ENCODE measurements around the gene TRAPPC6A. TPM values are rescaled to one million over a fixed set of nuclear protein-coding genes. Genes with fewer than 3 reads are reported as not detected.

Gene TRAPPC6A
- polyA plus RNA-seq, 1 donor from 2014 or later, result 158 TPM

DNA sequence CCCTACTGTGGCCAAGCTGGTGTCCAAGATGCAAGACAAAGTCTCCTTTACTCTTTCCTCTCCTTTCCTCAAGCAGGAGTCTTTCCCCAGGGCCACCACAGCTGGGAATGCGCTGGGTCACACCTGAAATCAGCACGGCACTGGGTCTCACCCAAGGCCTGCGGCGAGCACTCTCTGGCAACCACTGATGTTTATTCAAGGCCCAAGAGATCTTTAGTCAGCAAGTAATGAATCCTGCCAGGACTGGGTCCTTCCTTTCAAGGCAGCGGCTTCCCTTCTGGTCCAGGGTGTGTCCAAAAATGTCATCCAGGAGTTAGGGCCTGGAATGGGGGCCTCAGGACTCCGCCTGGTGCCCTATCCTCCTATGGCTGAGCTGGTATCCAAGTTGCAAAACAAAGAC, 24.6 kb upstream of the TRAPPC6A start:
- Mint-ChIP-seq H3K27ac (peak overlapping the region in 1 of 3 donors; percentile 63), H3K4me1 (peaks cover 0 to 2% (median 0%) of the 10 kb centered on the region in 3 donors), H3K4me3 (no peak overlapping the region), H3K9me3 (peaks cover 4 to 6% (median 5%) of the 10 kb centered on the region in 3 donors), H3K36me3 (no peaks in the 10 kb centered on the region), H3K27me3 (peaks cover 5% of the 10 kb centered on the region)

DNA sequence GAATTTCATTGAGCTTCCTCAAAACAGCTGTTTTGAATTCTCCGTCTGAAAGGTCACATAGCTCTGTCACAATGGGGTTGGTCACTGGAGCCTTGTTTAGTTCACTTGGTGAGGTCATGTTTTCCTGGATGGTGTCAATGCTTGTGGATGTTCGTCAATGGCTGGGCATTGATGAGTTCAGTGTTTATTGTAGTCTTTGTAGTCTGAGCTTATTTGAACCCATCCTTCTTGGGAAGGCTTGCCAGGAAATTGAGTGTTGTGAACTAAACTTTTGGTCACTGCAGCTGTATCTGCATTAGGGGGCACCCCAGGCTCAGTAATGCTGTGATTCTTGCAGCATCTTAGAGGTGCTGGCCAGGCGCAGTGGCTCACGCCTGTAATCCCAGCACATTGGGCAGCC, 22.5 kb upstream of the TRAPPC6A start:
- Mint-ChIP-seq H3K9me3 (peaks cover 4 to 6% (median 5%) of the 10 kb centered on the region in 3 donors), H3K4me1 (peaks cover 0 to 2% (median 0%) of the 10 kb centered on the region in 3 donors), H3K4me3 (peak overlapping the region in 1 of 4 donors; percentile 2), H3K36me3 (peaks cover 3% of the 10 kb centered on the region), H3K27me3 (peaks cover 5% of the 10 kb centered on the region), H3K27ac (no peak overlapping the region)

DNA sequence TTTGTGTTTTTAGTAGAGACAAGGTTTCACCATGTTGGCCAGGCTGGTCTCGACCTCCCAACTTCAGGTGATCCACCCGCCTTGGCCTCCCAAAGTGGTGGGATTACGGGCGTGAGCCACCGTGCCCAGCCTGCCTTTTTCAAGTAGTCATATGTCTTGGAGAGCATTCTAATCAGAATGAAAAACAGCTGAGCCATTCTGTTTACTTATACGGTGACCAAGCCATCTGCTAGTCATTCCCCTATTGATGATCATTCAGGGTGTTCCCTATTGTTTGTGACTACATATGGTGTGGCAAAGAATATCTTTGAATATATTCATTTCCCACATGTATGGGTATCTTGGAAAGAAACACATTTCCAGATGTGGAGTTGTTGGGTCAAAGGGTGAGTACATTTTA, 17.7 kb upstream of the TRAPPC6A start:
- Mint-ChIP-seq H3K27me3 (peaks cover 2% of the 10 kb centered on the region), H3K9me3 (no peaks in the 10 kb centered on the region), H3K4me1 (peaks cover 0 to 2% (median 0%) of the 10 kb centered on the region in 3 donors), H3K36me3 (peaks cover 3% of the 10 kb centered on the region), H3K27ac (no peak overlapping the region), H3K4me3 (no peak overlapping the region)

DNA sequence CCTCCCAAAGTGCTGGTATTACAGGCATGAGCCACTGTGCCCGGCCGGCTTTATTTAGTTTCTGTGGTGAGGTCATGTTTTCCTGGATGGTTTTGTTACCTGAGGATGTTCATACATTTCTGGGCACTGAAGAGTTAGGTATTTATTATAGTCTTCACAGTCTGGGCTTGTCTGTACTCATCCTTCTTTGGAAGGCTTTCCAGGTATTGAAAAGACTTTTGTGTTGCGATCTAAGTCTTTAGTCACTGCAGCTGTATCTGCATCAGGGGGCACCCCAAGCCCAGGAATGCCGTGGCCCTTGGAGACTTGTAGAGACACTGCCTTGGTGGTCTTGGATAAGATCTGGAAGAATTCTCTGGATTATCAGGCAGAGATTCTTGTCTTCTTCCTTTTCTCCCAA, 13.3 kb upstream of the TRAPPC6A start:
- Mint-ChIP-seq H3K4me3 (peak overlapping the region in 1 of 4 donors; percentile 1), H3K27ac (no peak overlapping the region), H3K9me3 (peaks cover 0 to 7% (median 2%) of the 10 kb centered on the region in 3 donors)

DNA sequence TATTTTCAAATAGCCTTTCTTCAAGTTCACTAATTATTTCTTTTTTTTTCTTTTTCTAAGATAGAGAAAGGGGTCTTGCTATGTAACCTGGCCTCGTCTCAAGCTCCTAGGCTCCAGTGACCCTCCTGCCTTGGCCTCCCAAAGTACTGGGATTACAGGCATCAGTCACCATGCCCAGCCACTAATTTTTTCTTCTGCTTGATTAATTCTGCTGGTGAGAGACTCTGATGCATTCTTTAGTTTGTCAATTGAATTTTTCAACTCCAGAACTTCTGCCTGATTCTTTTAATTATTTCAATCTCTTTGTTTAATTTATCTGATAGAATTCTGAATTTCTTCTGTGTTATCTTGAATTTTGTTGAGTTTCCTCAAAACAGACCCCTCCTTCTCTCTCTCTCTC, 11.9 kb upstream of the TRAPPC6A start:
- Mint-ChIP-seq H3K27ac (peak overlapping the region in 1 of 3 donors; percentile 56), H3K4me3 (no peak overlapping the region), H3K36me3 (peaks cover 1% of the 10 kb centered on the region), H3K9me3 (peaks cover 0 to 7% (median 2%) of the 10 kb centered on the region in 3 donors), H3K4me1 (peaks cover 0 to 9% (median 6%) of the 10 kb centered on the region in 3 donors), H3K27me3 (no peaks in the 10 kb centered on the region)

More for the DNA sequence above, 13.3 kb upstream of the TRAPPC6A start:
- H3K4me1 Mint-ChIP-seq, result peaks cover 0 to 7% (median 5%) of the 10 kb centered on the region in 3 donors
- H3K36me3 Mint-ChIP-seq, result peaks cover 3% of the 10 kb centered on the region
- H3K27me3 Mint-ChIP-seq, result no peaks in the 10 kb centered on the region

DNA sequence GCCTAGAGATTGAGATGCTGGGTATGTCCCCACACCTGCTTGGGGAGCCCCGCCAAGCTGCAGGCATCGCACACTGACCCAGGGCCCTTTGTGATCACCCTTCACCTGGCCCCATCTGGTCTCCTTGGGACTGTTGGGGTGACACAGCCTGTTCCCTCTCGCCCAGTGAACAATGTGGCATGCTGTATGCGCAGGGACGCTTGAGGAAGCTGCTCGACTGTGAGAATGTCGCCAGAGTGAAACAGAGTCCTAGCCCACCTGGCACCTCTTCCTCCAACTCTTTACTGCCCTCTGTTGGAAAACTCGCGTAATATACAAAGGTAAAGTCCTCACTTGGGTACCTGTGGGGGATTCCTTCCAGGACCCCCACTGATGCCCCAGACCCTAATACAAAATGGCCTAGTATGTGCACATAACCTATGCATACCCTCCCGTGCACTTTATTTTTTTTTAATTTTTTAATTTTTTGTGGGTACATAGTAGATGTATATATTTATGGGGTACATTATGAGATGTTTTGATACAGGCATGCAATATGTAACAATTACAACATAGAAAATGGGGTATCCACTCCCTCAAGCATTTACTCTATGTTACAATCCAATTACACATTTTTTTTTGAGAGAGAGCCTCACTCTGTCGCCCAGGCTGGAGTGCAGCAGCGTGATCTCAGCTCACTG, 9.5 kb upstream of the TRAPPC6A start:
- no peak overlapping the region for H3K27ac Mint-ChIP-seq
- H3K27me3 Mint-ChIP-seq, result no peaks in the 10 kb centered on the region
- H3K9me3 Mint-ChIP-seq, result peaks cover 0 to 7% (median 2%) of the 10 kb centered on the region in 3 donors
- H3K4me1 Mint-ChIP-seq, result peaks cover 0 to 16% (median 9%) of the 10 kb centered on the region in 3 donors
- H3K36me3 Mint-ChIP-seq, result peaks cover 3% of the 10 kb centered on the region
- no peak overlapping the region for H3K4me3 Mint-ChIP-seq

DNA sequence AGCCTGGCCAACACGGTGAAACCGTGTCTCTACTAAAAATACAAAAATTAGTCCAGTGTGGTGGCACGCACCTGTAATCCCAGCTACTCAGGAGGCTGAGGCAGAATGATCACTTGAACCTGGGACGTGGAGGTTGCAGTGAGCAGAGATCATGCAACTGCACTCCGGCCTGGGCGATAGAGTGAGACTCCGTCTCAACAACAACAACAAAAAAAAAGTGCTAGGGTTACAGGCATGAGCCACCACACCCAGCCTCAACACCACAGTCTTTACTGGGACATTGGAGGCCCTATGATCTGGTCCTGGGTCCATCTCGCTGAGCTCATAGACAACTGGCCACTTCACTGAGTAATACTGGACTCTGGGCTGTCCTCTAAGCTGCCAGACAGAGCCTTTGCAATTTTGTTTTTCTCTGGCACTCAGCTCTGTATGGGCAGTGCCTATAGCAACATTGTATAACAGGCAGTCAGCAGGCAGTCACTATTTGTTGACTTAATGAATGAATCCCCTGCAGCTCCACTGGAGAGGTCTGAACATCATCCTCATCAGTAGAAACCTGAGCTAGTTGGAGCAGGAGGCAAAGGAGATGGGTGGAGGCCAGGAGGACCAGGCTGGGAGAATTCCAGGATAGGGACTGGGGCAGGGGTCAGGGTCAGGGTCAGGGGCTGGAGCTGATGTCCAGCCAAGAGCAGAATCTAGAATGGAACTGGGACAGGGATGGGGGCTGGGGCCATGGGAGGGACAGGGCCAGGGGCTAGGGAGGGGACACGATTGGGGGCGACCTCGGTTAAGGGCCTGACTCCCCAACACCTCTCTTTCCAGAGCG, 8.7 kb upstream of the TRAPPC6A start:
- no peak overlapping the region for H3K4me3 Mint-ChIP-seq

DNA sequence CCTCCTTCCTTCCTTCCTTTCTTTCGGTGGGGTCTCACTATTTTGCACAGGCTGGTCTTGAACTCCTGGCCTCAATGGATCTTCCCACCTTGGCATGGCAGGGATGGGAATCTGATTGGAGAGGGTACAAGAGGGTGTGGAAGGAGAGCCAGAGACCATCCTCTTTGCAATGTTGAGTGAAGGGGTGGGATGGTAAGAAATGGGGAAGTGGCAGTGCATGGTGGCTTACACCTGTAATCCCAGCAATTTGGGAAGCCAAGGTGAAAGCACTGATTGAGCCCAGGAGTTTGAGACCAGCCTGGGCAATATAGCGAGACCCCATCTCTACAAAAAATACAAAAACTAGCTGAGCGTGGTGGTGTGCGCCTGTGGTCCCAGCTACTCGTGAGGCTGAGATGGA, 6.1 kb upstream of the TRAPPC6A start:
- Mint-ChIP-seq H3K36me3 (peaks cover 4% of the 10 kb centered on the region), H3K27me3 (no peaks in the 10 kb centered on the region), H3K4me1 (peaks cover 0 to 28% (median 16%) of the 10 kb centered on the region in 3 donors), H3K4me3 (no peak overlapping the region), H3K9me3 (no peaks in the 10 kb centered on the region), H3K27ac (peak overlapping the region in 1 of 3 donors; percentile 44)

More for the DNA sequence above, 8.7 kb upstream of the TRAPPC6A start:
- Mint-ChIP-seq H3K27ac (peak overlapping the region in 1 of 3 donors; percentile 59), H3K9me3 (peaks cover 0 to 7% (median 2%) of the 10 kb centered on the region in 3 donors), H3K27me3 (no peaks in the 10 kb centered on the region), H3K4me1 (peaks cover 0 to 16% (median 9%) of the 10 kb centered on the region in 3 donors), H3K36me3 (peaks cover 3% of the 10 kb centered on the region)

DNA sequence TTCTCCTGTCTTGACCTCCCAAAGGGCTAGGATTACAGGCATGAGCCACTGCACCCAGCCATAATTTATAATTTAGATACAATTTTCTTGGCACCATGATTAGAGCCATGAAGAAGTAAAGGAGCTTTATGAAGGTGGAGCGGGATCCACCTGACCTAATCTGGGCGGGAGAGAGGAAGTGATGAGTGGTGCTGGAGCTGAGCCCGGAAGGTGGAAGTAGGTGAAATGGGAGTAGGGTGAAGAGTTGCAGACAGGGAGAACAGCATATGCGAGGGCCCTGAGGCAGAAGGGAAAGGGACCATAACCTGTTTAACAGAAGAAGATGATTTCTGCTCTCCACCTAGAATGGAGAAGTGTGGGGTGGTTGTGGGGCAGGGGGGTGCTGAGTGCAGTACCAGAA, 4.7 kb upstream of the TRAPPC6A start:
- H3K27ac Mint-ChIP-seq, result no peak overlapping the region
- H3K4me1 Mint-ChIP-seq, result peaks cover 0 to 31% (median 19%) of the 10 kb centered on the region in 3 donors

DNA sequence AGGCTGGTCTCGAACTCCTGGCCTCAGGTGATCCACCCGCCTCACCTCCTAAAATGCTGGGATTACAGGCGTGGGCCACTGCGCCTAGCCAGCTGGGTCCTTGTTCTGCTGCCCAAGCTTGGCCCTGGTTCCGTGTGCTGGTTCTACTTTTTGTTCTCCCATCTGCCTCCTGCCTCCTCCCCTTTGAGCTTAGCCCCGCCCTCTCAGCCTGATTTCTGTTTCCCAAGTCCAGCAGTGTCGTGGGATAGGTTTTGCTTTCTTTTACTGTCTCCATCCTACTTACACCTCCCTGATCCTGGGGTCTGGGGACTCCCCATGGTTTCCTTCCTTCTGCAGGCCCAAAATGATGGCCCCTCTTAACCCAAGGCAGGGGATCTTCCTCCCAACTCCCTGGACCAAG, 2.9 kb upstream of the TRAPPC6A start:
- Mint-ChIP-seq H3K36me3 (peaks cover 4% of the 10 kb centered on the region), H3K9me3 (no peaks in the 10 kb centered on the region), H3K4me1 (peaks cover 0 to 30% (median 17%) of the 10 kb centered on the region in 3 donors), H3K27me3 (no peaks in the 10 kb centered on the region), H3K27ac (peak overlapping the region in 1 of 3 donors; percentile 63), H3K4me3 (peak overlapping the region; percentile 47 to 83 (median 72))

More for the DNA sequence above, 4.7 kb upstream of the TRAPPC6A start:
- H3K4me3 Mint-ChIP-seq, result peak overlapping the region in 1 of 4 donors; percentile 65
- H3K36me3 Mint-ChIP-seq, result peaks cover 4% of the 10 kb centered on the region
- no peaks in the 10 kb centered on the region for H3K27me3 Mint-ChIP-seq
- H3K9me3 Mint-ChIP-seq, result no peaks in the 10 kb centered on the region

DNA sequence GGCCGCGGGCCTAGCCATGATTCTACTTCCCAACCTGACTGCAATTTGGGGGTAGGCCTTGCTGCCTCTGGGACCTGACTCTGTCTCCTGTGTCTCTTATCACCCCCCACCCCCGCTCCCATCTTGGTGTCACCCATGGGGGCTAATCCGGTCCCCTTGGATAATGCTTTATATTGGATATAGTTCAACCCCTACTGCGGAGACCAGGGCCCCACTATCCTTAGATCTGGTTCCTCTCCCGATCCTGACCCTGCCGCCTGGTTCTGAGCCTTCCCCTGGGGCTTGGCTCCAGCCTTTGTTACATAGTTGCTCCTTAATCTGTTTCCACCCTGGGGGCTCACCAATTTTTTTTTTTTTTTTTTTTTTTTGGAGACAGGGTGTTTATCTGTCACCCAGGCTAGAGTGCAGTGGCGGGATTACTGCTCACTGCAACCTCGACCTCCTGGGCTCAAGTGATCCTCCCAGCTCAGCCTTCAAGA, 1.9 kb upstream of the TRAPPC6A start:
- Mint-ChIP-seq H3K36me3 (peaks cover 4% of the 10 kb centered on the region), H3K4me1 (peaks cover 0 to 31% (median 20%) of the 10 kb centered on the region in 3 donors), H3K4me3 (peak overlapping the region in 3 of 4 donors; percentile 68 to 91 (median 88)), H3K27me3 (no peaks in the 10 kb centered on the region), H3K9me3 (no peaks in the 10 kb centered on the region), H3K27ac (no peak overlapping the region)

DNA sequence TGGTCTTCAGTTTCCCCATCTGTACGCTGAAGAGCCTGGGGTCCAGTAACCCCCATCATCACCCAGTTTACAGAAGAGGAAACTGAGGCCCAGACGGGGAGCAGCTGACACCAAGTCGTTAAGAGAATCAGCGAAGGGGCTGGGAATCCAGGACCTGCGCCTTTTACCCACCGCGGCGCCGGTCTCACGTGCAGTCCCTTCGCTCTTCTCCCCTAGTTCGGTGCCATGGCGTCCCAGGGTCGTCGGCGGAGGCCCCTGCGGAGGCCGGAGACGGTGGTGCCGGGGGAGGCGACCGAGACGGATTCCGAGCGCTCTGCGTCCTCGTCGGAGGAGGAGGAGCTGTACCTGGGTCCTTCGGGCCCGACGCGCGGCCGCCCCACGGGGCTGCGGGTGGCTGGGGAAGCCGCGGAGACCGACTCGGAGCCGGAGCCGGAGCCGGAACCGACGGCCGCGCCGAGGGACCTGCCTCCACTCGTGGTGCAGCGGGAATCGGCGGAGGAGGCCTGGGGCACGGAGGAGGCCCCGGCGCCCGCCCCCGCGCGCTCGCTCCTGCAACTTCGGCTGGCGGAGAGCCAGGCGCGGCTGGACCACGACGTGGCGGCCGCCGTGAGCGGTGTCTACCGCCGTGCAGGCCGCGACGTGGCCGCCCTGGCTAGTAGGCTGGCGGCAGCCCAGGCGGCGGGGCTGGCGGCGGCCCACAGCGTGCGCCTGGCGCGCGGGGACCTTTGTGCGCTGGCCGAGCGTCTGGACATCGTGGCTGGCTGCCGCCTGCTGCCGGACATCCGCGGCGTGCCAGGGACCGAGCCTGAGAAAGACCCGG, 1.2 kb upstream of the TRAPPC6A start:
- Mint-ChIP-seq H3K27ac (peak overlapping the region; percentile 74 to 98 (median 81)), H3K27me3 (no peaks in the 10 kb centered on the region), H3K36me3 (peaks cover 4% of the 10 kb centered on the region), H3K9me3 (no peaks in the 10 kb centered on the region), H3K4me1 (peaks cover 0 to 29% (median 19%) of the 10 kb centered on the region in 3 donors), H3K4me3 (peak overlapping the region; percentile 76 to 99 (median 96))

DNA sequence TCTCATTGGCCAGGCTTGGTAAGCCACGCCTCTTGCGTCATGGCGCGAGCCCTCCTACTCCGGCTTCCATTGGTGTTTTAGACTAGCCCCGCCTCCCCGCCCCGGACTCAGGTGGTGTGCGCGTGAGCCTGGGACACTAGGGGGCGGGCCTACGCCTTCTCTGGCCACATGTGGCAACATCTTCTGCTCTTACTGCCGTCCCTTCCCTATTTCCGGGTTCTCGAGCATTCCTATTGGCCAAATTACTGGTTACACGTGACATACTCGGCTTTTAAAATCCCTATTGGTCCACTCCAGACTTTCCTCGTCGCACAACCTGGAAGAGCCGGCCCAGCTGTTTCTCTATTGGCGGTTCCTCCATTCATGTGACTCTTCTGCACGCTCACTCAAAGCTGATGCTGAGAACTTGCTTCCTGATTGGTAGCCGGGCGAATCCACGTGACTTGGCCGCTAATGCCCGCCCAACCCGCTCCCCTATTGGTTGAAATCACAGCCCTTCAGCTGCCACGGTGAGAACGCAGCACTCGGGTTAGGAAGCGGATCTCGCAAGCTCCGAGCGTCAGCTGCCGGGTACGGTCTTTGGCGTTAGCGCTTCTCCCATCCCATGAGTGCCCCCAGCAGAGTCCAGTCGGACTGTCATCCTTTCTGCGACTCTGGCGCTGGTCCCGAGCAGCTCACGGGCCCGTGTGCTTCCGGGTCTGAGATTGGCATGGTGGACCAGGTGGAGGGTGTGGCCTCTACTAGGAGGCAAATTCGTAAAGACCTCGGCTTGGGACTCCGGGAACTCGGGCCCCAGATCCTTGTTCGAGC, 430 bp upstream of the TRAPPC6A start, which contains the start of gene BLOC1S3:
TSS of gene BLOC1S3 (plus strand) at position 523 of the 810 bp plus-strand sequence. CDS start 513 bp downstream, outside the sequence.
- peak within 1 kb of the TSS; percentile 74 to 98 (median 81) for H3K27ac Mint-ChIP-seq
- peaks cover 4% of the 10 kb centered on the region for H3K36me3 Mint-ChIP-seq
- no peaks in the 10 kb centered on the region for H3K27me3 Mint-ChIP-seq
- peaks cover 0 to 27% (median 18%) of the 10 kb centered on the region in 3 donors for H3K4me1 Mint-ChIP-seq
- H3K9me3 Mint-ChIP-seq, result no peaks in the 10 kb centered on the region
- H3K4me3 Mint-ChIP-seq, result peak within 1 kb of the TSS; percentile 76 to 99 (median 96)

Data from IgD-negative memory B cell (primary cell).